Astrocyte (in vitro differentiated cells and primary cell): Measurements from ENCODE around the gene MAGI1. TPM values are rescaled to one million over a fixed set of nuclear protein-coding genes. Genes with fewer than 3 reads are reported as not detected.

ENCODE experiments used
- DNase-seq: peaks from one replicate; pipeline ENCODE4 v3.0.0-alpha.2; 2010; ENCODE audit warnings: low read depth
- FAIRE-seq: peaks from 2 replicates; lab custom pipeline; 2011; peaks lifted over from hg19 to GRCh38; lab: Jason Lieb, UNC
- H2AFZ ChIP-seq: 2 replicates; pipeline ENCODE4 v1.6.0; 2012; ENCODE audit warnings: low read depth, low read length, inconsistent platforms
- H3K27ac ChIP-seq: 2 replicates; pipeline ENCODE4 v1.5.1; 2011; ENCODE audit warnings: low read depth, low read length, inconsistent platforms
- H3K27me3 ChIP-seq: 2 replicates; pipeline ENCODE4 v1.6.0; 2011; ENCODE audit warnings: low read length, inconsistent platforms; ENCODE audit not compliant: insufficient read depth
- H3K36me3 ChIP-seq: 2 replicates; pipeline ENCODE4 v1.5.1; 2011; ENCODE audit warnings: low read length, inconsistent platforms; ENCODE audit not compliant: insufficient read depth
- H3K4me1 ChIP-seq: 2 replicates; pipeline ENCODE4 v1.5.1; 2011; ENCODE audit warnings: low read length, inconsistent platforms; ENCODE audit not compliant: insufficient read depth
- H3K4me2 ChIP-seq: 2 replicates; pipeline ENCODE4 v1.6.0; 2012; ENCODE audit warnings: low read length, inconsistent platforms
- H3K4me3 ChIP-seq: 2 replicates; pipeline ENCODE4 v1.5.1; 2011; ENCODE audit warnings: low read depth, mild to moderate bottlenecking, low read length, inconsistent platforms; ENCODE audit not compliant: insufficient read depth
- H3K79me2 ChIP-seq: 2 replicates; pipeline ENCODE4 v1.6.0; 2012; ENCODE audit warnings: mild to moderate bottlenecking, low read length, inconsistent platforms; ENCODE audit not compliant: insufficient read depth
- H3K9ac ChIP-seq: 2 replicates; pipeline ENCODE4 v1.6.0; 2012; ENCODE audit warnings: mild to moderate bottlenecking, low read length, inconsistent platforms
- H3K9me3 ChIP-seq: 2 replicates; pipeline ENCODE4 v1.5.1; 2012; ENCODE audit warnings: low read depth, mild to moderate bottlenecking, low read length, inconsistent platforms; ENCODE audit not compliant: insufficient read depth
- H4K20me1 ChIP-seq: 2 replicates; pipeline ENCODE4 v1.6.0; 2012; ENCODE audit warnings: low read length, inconsistent platforms; ENCODE audit not compliant: insufficient read depth
- H3K27ac Mint-ChIP-seq: one replicate; pipeline ENCODE4 v1.8.0; 2021; ENCODE audit warnings: mild to moderate bottlenecking, mixed read lengths; ENCODE audit not compliant: unreplicated experiment
- H3K27me3 Mint-ChIP-seq: one replicate; pipeline ENCODE4 v1.8.0; 2021; ENCODE audit warnings: low read depth, mixed read lengths; ENCODE audit not compliant: unreplicated experiment
- H3K36me3 Mint-ChIP-seq: one replicate; pipeline ENCODE4 v1.8.0; 2021; ENCODE audit warnings: low read depth, mixed read lengths; ENCODE audit not compliant: unreplicated experiment
- H3K4me1 Mint-ChIP-seq: one replicate; pipeline ENCODE4 v1.8.0; 2021; ENCODE audit warnings: low read depth, mixed read lengths; ENCODE audit not compliant: unreplicated experiment
- H3K4me3 Mint-ChIP-seq: one replicate; pipeline ENCODE4 v1.8.0; 2021; ENCODE audit warnings: mild to moderate bottlenecking, moderate library complexity, mixed read lengths; ENCODE audit not compliant: unreplicated experiment
- H3K9me3 Mint-ChIP-seq: one replicate; pipeline ENCODE4 v1.8.0; 2021; ENCODE audit warnings: mild to moderate bottlenecking, mixed read lengths; ENCODE audit not compliant: unreplicated experiment
- CTCF ChIP-seq: IDR thresholded peaks from 2 replicates; pipeline ENCODE4 v1.5.1; 2011; ENCODE audit warnings: low read depth, mild to moderate bottlenecking, inconsistent platforms, low read length, moderate library complexity; ENCODE audit not compliant: insufficient read depth
- EZH2 ChIP-seq: IDR thresholded peaks from 2 replicates; pipeline ENCODE4 v1.6.1; 2012; ENCODE audit warnings: mild to moderate bottlenecking, low read length, inconsistent platforms; ENCODE audit not compliant: insufficient read depth
- total RNA-seq: library from RNA; stranded (reverse); gene quantifications from 2 replicates; pipeline ENCODE4 v1.2.1, GENCODE V29; 2021

MAGI1 gene
- total RNA-seq, 1 donor from 2014 or later, result 31.8 TPM

- Histone ChIP-seq H3K4me2 (no peak overlapping the region), H3K4me1 (peaks cover 11% of the 10 kb centered on the region), H3K9ac (no peak overlapping the region), H3K27ac (no peak overlapping the region), H3K4me3 (no peak overlapping the region), H2AFZ (no peak overlapping the region), H3K9me3 (no peaks in the 10 kb centered on the region), H3K27me3 (no peaks in the 10 kb centered on the region), H3K79me2 (no peaks in the 10 kb centered on the region), H4K20me1 (no peaks in the 10 kb centered on the region), H3K36me3 (no peaks in the 10 kb centered on the region)
- Mint-ChIP-seq H3K4me1 (peaks cover 44% of the 10 kb centered on the region), H3K9me3 (no peaks in the 10 kb centered on the region), H3K27ac (no peak overlapping the region), H3K27me3 (no peaks in the 10 kb centered on the region), H3K4me3 (no peak overlapping the region), H3K36me3 (peaks cover 1% of the 10 kb centered on the region)
- FAIRE-seq, result no peak
- no peak for DNase-seq
- TF ChIP-seq EZH2 (no peak), CTCF (no peak)
These were observed 320.9 kb downstream of the MAGI1 start for GRCh38 chr3:65717676-65718346.

DNA sequence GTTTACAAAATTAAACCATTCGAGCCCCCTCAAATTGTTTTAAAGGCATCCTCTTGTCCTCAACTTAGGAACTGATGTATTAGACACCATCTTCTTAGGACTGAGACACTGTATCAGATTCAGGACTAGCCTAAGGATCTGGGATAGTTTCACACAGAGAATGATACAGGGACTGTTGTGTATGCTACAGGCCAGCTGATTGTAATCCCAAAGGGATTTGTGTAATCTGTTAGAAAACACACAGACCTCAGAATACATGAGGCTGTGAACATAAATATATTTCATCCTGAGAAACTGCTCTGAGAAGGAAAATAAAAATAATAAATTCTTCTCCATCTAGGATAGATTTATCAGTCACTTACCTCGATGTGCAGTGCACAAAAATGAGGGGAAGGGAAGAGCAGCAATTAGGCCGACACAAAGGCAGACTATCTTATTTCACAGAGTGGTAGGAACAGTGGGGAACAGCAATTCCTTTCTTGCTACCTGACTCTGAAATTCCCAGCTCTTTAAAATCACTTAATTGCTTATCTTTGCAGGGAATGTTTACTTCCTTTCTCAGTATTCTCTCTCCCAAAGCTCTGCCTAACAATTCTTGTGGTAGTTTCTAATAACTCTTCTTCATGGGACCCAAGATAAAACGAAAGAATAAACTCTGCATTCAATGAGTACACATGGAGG is 322.5 kb downstream of the MAGI1 start:
- H3K27ac Mint-ChIP-seq, result no peak overlapping the region
- Histone ChIP-seq H3K27me3 (no peaks in the 10 kb centered on the region), H4K20me1 (no peaks in the 10 kb centered on the region), H2AFZ (no peak overlapping the region), H3K79me2 (no peaks in the 10 kb centered on the region), H3K9ac (no peak overlapping the region), H3K4me3 (no peak overlapping the region), H3K36me3 (no peaks in the 10 kb centered on the region), H3K4me1 (peaks cover 11% of the 10 kb centered on the region), H3K9me3 (no peaks in the 10 kb centered on the region), H3K27ac (no peak overlapping the region), H3K4me2 (no peak overlapping the region)
- FAIRE-seq (no peak), DNase-seq (no peak)
- H3K4me3 Mint-ChIP-seq, result no peak overlapping the region
- no peaks in the 10 kb centered on the region for H3K9me3 Mint-ChIP-seq
- TF ChIP-seq CTCF (no peak), EZH2 (no peak)
- H3K27me3 Mint-ChIP-seq, result no peaks in the 10 kb centered on the region
- H3K36me3 Mint-ChIP-seq, result peaks cover 1% of the 10 kb centered on the region
- H3K4me1 Mint-ChIP-seq, result peaks cover 55% of the 10 kb centered on the region

DNA sequence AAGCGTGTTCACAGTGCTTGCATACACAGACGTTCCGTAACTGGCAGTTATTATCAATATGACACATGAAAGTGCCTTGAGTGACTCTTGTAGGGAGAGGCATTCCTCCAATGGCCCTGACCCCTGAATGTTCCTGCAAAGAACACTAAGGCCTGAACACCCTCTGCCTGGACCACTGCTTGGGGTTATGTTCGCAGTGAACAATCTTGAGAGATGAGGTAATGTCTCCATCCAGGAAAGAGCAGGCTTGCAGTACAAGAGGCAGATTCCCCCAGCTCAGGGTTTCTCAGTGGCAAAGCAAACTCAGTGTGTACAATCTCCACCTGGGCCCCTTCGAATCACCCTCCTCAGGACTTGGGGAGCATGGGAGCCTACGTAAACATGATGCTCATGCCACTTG is 324.6 kb downstream of the MAGI1 start:
- peaks cover 11% of the 10 kb centered on the region for H3K4me1 ChIP-seq
- H3K4me2 ChIP-seq, result peak overlapping the region; percentile 7
- H3K4me3 ChIP-seq, result no peak overlapping the region
- peak; percentile 37 for FAIRE-seq
- Mint-ChIP-seq H3K27ac (peak overlapping the region; percentile 90), H3K27me3 (no peaks in the 10 kb centered on the region), H3K9me3 (peaks cover 2% of the 10 kb centered on the region), H3K4me3 (no peak overlapping the region), H3K4me1 (peaks cover 55% of the 10 kb centered on the region), H3K36me3 (peaks cover 1% of the 10 kb centered on the region)
- H4K20me1 ChIP-seq, result no peaks in the 10 kb centered on the region
- H3K27me3 ChIP-seq, result no peaks in the 10 kb centered on the region
- H3K27ac ChIP-seq, result peak overlapping the region; percentile 41
- no peaks in the 10 kb centered on the region for H3K36me3 ChIP-seq
- no peak overlapping the region for H2AFZ ChIP-seq
- H3K9ac ChIP-seq, result peak overlapping the region; percentile 30
- TF ChIP-seq EZH2, result no peak
- no peak for TF ChIP-seq CTCF
- no peaks in the 10 kb centered on the region for H3K79me2 ChIP-seq
- DNase-seq, result peak; percentile 82
- no peaks in the 10 kb centered on the region for H3K9me3 ChIP-seq
